SIG-M5 (cell line): ENCODE results near the gene PRKAR1B.

Experiments
- DNase-seq: peaks from one replicate; lab custom pipeline; 2025; lab: John Stamatoyannopoulos, UW

The PRKAR1B gene

DNA sequence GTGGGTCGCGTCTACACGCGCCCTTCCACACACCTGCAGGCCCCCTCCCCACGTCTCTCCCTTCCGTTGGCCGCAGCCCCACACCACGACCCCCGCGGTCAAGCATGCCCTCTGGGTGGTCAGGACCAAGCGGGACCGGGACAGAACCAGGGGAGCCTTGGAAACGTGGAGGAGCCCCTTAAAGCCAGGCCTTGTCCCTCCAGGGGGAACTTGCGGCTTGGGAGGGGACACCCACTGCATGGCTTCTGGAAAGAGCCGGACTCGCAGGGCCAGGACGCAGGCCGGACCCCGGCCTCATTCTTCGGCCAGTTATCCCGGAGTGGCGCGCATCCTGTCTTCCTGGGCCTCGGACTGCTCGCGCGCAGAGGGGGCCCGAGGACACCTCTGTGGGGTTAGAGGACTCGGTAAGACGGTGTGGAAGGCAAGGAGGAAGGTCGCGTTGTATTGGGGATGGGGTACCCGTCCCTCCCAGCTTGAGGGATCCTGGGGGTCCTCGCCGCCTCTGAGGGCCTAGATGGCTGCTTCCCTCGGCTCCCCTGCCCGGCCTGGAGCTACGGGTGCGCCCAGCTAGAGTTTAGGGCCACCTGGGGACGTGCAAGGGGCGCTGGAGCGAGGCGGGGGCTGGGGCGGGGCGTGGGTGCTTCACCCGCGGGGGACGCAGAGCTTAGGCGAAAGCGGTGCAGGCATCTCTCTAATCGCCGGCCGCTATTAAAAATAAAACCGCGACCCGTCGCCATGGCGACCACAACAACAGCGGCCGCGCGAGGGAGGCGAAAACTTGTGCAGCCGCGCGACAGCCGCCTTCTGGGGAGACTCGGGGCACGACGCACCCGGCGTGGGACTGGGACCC, 205.6 kb downstream of the PRKAR1B start:
- no peak for DNase-seq

DNA sequence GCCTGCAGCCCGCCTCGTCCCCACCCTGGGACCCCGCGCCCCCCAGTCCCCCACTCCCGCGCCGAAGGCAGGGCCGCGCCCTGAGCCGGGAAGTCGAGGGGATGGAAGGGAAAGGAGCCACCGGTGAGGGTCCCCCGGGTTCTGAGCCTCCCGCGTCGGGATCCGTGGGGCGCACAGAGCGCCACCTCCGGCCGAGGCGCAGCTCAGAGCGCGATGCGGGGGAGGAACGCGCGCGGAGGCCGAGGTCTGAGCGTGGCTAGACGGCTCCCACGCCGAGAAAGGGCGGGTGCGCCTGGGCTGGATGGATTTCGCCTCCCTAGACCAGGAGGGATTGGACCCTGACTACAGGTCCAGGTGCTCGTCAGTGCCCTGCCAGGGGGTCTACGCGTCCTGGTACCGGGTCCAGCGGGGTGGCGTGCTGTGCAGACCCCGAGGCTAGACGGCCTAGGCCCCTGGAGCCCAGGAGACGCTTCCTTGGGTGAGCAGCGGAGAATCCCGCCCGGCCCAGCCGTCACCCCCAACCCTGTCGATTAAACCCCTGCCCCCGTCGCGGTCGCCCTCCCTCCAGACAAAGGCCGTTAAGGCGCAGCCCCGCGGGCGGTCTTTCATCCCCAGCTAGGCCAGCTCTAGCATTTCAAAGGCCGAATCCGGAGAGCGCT, 206.4 kb downstream of the PRKAR1B start:
- DNase-seq = no peak

DNA sequence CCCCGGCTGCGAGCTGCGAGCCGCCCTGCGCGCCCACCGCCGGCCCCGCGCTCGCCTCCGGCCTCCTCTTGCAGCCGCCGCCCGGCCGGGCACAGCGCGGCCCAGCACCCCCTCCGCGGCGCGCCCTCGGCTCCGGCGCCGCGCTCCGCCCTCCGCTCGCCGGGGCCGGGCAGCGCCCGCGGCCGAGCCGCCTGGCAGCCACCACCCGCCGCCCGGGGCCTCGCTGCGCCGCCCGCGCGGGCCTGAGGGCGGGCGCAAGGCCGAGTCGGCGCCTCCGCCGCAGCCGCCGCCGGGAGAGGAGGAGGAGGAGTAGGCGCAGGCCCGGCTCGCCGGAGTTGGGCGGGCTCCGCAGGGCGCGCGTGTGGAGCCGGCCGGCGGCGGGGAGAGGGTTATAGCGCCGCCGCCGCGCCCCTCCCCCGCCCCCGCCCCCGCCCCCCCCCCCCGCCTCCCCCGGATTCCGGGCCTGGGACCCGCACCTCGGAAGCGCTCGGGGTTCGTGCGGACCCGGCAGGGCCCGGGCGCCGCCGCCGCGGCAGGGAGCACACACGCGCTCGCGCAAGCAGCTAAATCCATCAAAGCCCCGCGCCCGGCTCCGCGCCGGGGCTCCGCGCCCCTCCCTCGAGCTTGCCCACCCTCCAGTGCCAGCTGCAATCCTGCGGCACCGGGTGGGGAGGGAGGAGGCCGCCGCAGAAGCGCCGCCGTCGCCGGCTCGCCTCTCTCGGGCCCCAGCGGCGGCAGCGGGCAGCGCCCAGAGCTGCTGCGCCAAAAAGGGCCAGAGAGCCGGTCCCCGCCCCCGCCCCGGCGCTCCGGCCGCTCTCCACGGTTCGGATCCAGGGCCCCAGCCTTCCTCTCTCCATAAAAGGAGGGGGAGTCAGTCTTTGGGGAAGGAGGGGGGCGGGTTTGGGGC, 207.3 kb downstream of the PRKAR1B start, which contains the start of gene PDGFA:
Gene PDGFA, minus strand, starts transcription at position 363 of the 907 bp plus-strand sequence. CDS start 845 bp downstream, outside the sequence.
- no peak for DNase-seq

DNA sequence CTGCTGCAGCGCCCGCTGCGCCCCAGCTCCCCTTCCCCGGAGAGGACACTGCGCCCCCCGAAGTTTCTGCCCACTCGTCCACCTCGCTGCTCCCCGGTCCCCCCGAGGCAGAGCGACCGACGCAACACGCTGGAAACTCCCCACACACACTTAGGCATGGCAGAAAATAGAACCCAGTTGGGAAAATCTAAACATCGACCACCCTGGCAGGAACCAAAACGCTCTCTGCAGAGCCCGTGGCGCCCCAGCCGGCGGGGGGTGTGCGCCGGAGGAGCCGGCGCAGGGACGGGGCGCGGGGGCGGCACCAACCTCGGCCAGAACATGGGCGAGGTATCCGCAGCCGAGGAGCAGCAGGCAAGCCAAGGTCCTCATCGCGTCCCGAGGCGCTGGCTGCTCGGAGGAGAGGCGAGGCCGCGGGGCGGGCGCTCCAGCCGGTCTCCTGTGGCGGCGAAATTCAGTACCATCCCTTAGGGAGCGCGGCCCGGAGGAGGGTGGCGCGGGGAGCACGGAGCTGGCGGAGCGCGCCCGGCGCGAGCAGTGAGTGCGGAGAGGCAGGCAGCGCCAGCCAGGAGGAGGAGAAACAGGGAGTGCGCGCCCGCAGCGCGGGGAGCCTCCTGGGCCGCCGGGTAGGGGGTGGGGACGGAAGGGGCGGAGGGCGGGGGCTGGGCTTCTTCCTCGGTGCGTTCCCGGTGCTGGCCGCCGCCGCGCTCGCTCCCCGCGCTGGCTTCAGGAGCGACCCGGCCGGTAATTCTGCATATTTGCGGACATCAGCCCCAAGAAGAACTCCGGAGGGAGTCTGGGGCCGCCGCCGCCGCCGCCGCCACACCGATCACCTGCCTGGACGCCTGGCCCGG, 208.2 kb downstream of the PRKAR1B start:
- no peak for DNase-seq

DNA sequence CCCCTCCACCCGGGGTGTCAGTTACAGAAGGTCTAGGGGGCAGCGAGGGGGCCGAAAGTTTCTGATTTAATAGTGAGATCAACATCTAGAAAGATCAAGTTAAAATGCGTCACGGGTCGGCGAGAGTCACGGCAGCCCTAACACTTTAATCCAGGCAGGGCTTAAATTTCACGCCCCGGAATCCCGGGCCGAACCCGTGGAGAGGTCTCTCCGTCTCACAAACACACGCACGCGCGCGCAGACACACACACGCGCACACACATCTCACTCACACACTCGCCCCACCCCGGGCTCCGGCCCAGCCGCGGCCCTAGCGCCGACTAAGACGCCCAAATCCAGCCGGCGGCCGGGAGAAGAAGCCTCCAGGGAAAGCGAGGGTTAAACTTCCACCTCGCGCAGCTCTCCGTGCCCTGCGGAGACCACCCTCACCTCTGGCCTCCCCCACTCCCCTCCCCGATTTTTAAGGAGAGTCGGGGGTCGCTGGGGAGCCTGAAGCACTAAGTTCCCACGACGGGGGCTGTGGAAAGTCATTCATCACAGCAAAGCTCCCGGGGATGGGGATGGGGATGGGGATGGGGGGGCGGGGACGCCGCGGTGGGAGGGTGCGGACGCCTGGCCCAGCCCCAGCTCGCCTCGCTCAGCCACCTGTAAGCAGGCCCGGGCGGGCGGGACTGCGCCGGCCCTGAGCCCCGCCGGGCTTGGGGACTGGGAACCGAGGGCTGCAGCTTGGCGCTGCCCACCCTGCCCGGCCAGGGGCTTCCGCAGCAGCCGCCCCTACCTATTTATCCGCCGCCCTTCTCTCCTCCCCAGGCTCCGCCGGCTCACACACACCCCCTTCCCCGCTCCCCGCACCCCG, 209.1 kb downstream of the PRKAR1B start:
- no peak for DNase-seq

DNA sequence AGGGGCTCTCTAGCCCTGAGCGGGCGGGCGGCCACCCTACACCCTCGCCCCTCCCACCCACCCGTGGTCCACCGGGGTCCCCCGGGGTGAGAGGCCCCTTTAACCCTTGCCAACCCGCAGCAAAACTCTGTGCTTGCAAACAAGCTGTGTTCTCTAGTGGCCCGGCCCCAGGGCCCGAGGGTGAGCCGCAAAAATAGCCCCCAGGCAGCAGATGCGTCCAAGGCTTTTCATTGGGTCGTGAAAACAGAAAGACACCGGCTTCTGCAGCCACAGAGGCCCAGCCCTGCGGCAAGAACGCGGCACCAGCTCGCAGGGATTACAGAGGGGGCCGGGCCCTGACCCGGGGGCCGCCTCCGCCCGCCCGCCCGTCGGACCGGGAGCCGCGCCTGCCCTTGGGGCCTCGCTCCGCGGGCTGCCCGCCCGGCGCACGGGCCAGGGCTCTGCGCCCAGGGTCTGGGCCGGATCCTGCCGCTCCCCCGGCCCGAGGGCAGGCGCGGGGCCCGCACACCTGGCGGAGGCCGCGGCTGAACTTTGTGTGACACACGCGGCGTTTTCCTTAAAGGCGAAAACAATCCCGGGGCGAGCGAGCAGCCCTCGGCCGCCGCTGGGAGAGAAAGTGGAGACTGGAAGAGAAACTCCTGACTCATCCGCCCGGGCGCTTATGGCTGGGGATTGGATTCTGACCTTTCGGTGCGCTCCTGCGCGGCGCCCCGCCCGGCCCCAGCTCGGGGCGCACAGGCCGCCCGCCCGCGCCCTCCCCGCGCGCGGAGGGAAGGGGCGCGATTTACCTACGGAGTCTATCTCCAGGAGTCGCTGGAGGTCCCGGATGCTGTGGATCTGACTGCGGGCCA, 210.2 kb downstream of the PRKAR1B start:
- no peak for DNase-seq

DNA sequence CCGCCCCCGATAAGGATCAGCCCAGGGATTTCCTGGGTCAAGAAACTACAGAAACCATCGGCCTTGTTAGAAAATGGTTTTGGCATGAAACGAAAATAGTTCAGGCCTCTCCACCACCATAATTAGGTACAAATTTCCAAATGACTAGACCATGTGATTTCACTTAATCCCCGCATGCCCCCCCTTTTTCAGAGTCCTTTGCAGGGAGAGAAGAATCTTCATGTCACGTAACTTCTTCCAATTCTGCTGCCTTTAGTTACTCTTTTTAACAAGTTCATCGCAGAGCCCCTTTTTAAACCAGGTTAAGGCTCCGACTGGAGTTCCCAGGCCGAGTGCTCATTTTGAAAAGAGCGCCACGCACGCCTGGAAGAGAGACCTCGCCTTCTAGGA, 210.9 kb downstream of the PRKAR1B start:
- no peak for DNase-seq

DNA sequence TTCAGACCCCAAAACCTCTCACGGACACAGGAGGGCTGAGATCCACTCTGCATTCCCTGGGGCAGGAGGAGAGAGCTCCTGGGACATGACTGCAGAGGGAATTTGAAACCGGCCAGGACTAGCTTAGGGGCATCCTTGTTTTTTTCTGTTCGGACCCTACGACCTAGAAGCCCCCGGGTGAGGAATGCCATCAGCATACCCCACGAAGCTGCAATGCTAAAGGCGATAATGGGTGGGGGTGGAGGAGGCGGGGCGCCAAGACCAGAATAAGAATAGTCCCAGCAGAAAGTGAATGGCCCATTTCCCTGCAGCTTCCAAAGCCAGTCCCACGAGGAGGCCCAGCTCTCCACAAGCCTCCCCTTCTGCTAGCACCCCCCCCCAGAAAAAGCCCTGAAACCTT, 211.5 kb downstream of the PRKAR1B start:
- no peak for DNase-seq

DNA sequence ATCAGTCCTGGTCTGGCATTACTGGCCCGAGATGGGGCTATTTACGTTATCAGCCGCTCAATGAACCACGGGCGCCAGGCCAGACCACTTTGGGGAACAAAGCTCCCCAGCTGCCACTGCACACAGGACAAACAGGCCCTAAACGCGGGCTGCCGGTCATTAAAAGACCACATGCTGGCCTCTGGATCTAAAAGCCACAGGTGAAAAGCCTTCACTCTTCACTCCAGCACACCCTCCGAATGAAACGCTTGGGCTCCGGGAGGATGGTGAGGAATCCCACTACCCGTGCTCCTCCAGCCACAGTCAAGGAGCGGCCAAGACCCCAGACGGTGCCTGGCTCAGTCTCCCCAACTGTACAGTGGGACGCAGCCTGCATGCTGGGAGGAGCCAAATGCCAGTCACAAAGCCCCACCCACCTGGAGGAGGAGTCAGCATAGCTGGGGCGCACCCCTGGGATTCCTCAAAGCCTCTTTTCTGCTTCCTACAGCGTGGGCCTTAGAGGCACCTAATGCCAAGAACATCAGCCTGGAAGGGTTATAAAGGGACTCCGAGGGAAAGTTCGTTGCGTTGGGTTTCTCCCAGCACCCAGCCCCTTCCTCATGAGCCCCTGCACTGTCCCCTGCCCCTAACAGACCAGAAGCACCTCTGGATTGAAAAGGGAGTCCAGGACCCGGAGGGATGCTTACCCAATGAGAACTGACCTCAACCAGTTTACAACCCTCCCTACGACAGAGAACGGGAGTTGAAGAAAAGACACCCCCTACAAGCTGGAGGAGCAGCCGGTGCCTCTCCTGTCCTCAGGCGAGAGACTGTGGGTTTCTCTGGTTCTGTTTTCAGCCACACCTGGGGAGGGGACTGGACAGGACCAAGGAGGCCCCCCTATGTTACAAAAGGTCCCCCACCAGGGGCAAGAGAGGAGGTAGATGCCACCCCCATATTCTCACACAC, 212.2 kb downstream of the PRKAR1B start:
- no peak for DNase-seq

DNA sequence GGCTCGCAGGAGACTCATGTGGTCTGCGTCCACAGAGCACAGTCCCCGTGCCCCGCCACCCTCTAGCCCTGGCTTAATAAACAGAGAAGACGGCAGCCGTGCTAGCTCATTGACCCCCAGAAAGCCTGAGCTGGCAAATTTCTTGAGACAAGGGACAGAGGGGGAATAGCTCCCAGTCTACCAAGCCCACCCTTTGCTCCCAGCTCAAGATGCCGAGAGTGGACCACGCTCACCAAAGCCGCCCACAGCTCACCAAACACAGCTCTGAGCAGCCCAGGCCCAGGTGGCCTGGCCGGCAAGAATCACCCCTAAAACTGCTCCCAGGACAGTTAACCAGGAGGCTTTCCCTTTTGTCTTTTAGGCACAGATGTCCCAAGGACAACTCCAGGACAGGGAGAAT, 212.8 kb downstream of the PRKAR1B start:
- no peak for DNase-seq

DNA sequence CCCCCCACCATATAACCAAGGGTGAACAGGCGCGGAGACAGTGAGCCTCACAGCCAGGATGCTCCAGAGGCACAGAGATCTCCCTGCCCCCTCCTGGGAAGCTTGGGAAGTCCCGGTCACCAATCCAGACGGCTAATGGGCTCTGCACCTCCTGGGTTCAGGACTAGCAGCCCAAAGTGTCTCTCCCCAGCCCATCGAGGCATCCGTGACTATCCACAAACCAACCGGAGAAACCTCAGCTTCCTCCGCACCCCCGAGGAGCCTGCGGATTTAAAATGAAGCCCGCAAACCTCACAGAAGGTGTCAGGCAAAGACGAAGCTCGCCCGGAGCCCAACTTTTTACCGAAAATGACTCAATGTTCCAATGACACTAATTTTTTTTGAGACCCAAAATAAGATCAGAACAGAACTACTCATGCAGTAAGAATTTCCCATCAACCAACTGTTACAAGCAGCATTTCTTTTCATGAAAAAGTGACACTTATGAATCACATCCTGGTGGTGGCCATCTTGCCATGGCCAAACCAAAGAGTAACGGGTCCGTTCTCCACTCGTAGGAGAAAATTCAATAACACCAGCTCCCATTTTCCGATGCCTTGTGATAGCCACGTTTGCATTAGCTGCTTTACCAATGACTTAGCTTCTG, 213.4 kb downstream of the PRKAR1B start:
- no peak for DNase-seq

DNA sequence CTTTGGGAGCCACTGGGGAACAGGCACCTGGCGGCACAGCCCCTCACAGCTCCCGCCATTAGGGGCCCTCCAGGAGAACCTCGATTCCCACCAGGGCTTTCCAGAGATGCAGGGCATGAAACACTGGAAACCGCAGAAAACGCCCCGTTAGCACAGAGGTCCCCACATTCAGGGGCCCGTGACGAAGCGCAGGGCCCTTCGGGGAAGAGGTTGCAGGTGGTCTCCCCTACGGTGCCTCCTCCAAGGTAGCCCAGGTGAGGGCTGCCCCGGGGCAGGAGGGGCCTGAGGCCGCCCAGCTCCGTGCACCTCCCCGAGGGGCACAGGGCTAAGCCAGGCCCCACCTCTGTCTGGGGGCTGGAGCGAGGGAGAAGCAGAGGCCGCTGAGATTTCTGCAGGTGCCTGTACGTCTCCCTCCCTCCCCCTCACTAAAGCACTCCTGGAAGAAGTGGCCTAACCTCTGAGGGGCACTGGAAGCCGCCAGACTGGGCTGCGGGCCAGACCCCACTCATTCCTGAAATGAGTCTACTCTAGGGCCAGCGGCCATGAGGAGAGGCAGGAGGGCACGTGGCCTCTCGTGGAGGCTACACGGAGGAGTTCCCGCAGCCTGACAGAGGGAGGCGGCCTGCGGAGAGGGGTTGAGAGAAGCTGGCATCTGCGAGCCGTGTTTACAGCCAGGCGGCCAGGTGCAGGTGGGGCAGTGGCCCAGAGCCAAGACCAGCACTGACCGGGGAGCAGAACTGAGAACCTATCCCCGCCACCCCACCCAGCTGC, 214.4 kb downstream of the PRKAR1B start:
- DNase-seq = no peak

DNA sequence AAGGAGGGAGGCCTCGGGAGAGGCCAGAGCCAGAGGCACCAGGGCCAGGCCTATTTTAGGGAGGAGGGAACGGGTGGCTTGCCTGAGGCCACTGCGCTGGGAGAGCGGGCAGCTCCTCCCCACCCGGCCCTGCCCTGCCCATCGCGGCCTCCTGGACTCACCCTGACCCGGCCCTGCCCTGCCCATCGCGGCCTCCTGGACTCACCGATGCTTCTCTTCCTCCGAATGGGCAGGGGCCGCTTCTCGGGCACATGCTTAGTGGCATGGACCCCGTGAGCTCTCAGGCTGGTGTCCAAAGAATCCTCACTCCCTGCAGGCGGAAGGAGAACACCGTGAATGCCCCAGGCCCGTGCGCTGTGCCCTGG, 215.0 kb downstream of the PRKAR1B start:
- DNase-seq = no peak

DNA sequence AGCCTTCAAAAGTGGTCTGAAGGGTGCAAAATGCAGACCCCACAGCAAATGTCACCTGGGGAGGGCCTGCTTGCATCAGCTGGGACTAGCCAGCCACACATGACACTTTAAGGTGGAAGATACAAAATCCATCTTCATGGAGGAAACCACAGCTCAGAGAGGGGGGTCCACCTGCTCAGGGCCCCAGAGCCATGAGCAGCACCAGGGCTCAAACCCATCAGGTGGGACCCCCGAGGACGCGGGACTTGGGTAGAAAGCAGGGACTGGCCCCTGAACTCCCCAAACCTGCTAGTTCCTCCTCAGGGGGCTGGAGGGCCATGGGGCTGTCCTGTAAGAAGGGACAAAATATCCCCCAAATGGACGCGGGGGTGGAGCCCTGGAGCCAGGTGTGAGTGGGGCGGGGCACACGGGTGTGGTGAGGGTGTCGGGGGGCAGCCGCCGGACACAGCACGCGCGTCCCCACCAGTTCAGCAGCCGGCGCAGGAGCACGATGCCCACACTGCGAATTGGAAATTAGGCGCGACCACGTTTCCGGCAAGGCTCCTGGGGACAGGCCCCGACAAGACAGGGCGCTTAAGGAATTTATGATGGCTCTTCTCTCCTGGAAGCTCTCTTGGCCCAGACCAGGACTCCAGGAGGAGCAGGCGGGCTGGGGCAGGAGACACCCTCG, 215.5 kb downstream of the PRKAR1B start:
- no peak for DNase-seq

DNA sequence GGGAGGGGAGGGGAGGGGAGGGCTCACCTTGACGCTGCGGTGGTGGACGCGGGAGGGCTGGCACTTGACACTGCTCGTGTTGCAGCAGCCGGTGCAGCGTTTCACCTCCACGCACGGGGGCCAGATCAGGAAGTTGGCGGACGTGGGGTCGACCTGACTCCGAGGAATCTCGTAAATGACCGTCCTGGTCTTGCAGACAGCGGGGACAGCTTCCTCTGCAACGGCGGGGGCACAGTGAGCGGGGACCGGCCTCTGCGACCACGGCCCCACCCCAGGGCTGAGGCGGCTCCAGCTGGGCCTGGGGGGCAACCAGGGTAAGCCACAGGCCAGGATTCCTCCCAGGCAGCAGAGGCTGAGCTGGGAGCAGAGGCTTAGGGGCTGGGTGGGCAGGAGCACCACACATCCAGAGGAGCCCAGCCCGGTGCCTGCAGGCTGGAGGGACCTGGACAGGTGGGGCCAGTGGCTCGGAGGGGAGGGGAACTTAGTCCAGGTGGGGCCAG, 216.2 kb downstream of the PRKAR1B start:
- no peak for DNase-seq

DNA sequence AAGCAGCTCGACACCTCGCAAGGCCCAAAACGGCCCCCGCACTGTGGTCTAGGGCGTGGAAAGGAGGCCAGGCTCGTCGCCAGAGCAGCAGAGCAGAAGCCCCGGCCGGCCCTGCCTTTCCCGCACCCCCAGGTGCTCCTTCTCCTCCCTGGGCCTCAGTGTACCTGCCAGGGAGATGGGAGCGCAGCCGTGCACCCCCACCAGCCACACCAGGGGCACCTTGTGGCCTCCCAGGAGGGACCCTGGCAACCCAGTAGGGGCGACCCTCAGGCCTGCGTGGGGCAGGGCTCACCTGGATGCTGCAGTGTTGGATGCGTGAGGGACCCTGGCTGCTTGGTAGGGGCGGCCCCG, 217.0 kb downstream of the PRKAR1B start:
- DNase-seq = no peak
